Heart left ventricle (tissue), 16 donors: ENCODE measurements around the gene MINK1. TPM values are rescaled to one million over a fixed set of nuclear protein-coding genes. Genes with fewer than 3 reads are reported as not detected.

Experiments used
- ATAC-seq, 4 donors: fragments of 200-7000 bp; cut with Tn5 transposase; one replicate each; pipeline ENCODE4 v1.9.1; 2020 to 2022; ENCODE audit warnings: moderate library complexity in 4 of 4, mild to moderate bottlenecking in 3 of 4, moderate number of reproducible peaks in 1 of 4
- DNase-seq, 5 donors: peaks; one replicate each; pipeline ENCODE4 v3.0.0-alpha.2; 2020
- H3K27ac ChIP-seq, 12 donors: fragments of 200-600 bp; sonication (generic) in 4 of 12; one replicate each; pipeline versions ENCODE4 v1.5.0 to v1.8.0; 2016 to 2022; ENCODE audit warnings: mild to moderate bottlenecking in 2 of 12
- H3K27me3 ChIP-seq, 9 donors: fragments of 200-600 bp; sonication (generic) in 2 of 9; one replicate each; pipeline versions ENCODE4 v1.5.1 to v1.8.0; 2016 to 2022; ENCODE audit warnings: mild to moderate bottlenecking in 3 of 9
- H3K36me3 ChIP-seq, 9 donors: fragments of 200-600 bp; sonication (generic) in 2 of 9; one replicate each; pipeline versions ENCODE4 v1.5.0 to v1.8.0; 2018 to 2022; ENCODE audit warnings: mild to moderate bottlenecking in 2 of 9
- H3K4me1 ChIP-seq, 12 donors: fragments of 200-600 bp; sonication (generic) in 4 of 12; one replicate each; pipeline versions ENCODE4 v1.5.0 to v1.8.0; 2016 to 2022; ENCODE audit warnings: mild to moderate bottlenecking in 3 of 12
- H3K4me3 ChIP-seq, 12 donors: fragments of 200-600 bp; sonication (generic) in 4 of 12; one replicate each; pipeline versions ENCODE4 v1.5.0 to v1.8.0; 2017 to 2022; ENCODE audit warnings: mild to moderate bottlenecking in 9 of 12, moderate library complexity in 4 of 12
- H3K9me3 ChIP-seq, 12 donors: fragments of 200-600 bp; sonication (generic) in 4 of 12; one replicate each; pipeline versions ENCODE4 v1.5.0 to v1.8.0; 2016 to 2022; ENCODE audit warnings: mild to moderate bottlenecking in 1 of 12
- POLR2A ChIP-seq, 2 donors: fragments of 450-650 bp; IDR thresholded peaks; one replicate each; pipeline ENCODE4 v1.6.1; 2017; ENCODE audit warnings: antibody characterized with exemption in 2 of 2, mild to moderate bottlenecking in 2 of 2, moderate library complexity in 2 of 2
- WGBS, 4 donors: extraction: QIAGEN DNeasy Blood & Tissue Kit in 2 of 4; methylation state at CpG; one replicate each; pipeline versions ENCODE4 v1.1.5 to v1.1.7; 2013 to 2018; 5-methylcytosine and 5-hydroxymethylcytosine counted together
- intact Hi-C, 10 donors: fragments of 100-400 bp; cut with DNase I; formaldehyde crosslinking; loops; one replicate each; pipeline versions ENCODE4 v1.11.1 to v1.14.2; 2022
- polyA plus RNA-seq, 2 donors: library from polyadenylated mRNA; stranded (reverse); fragments of 200-250 nt; gene quantifications; one replicate each; pipeline ENCODE4 v1.2.3, GENCODE V29; 2013
- total RNA-seq, 9 donors: library from RNA; depleted of rRNA in 2 of 9; stranded (reverse); fragments of >200 nt in 2 of 9; fragmentation: NEBNext Ultra II Directional in 3 of 9; extraction: Animal tissue kit (Norgen Biotek cat#: 25700) in 3 of 9; gene quantifications; one replicate each; pipeline versions ENCODE4 v1.1.0 to v1.2.4, GENCODE V29; 2016 to 2023
- TF ChIP-seq, protein P1 (sequence below), 12 donors: fragments of 200-600 bp; sonication (generic) in 4 of 12; IDR thresholded peaks; one replicate each; pipeline versions ENCODE4 v1.5.0 to v1.8.0; 2018 to 2022; ENCODE audit warnings: antibody characterized with exemption in 12 of 12, mild to moderate bottlenecking in 5 of 12
- donor health status: ischemic (EF 13 %, LVEDD 7.1; RV severe dilation, severe dysfunction).
- donor health status: healthy with polysubstance abuse.
- donor health status: DM: no; HTN: yes; CAD: no.
- donor health status: DM: no; HTN: no; CAD: no.
- donor health status: ischemic (EF 25% LVEDD 6.9; RV normal size, moderate dysfunction).
- donor health status: ischemic (EF 25% LVEDD 5.7; RV mildly dilated, moderate dysfunction).
- donor health status: healthy.
- donor health status: DM: yes; HTN: yes; CAD: no.
- donor health status: ischemic (EF 35%, LVEDD 5.7; RV mildly dilated, moderate dysfunction).
- donor health status: nonischemic (EF 11% LVEDD 7.7; RV severe dilation, severe dysfunction).
- donor health status: DM: yes; HTN: yes; CAD: no.
- donor health status: PGD.
- donor health status: ischemic (EF 29% LVEDD 5.4; RV normal size, mild dysfunction).
- donor health status: nonischemic (EF 23%, LVEDD 6.1; RV moderate dilation, normal function).

MINK1 gene
- total and polyA plus RNA-seq, 11 donors: 23.1 to 55.8 (median 33.0) TPM

DNA sequence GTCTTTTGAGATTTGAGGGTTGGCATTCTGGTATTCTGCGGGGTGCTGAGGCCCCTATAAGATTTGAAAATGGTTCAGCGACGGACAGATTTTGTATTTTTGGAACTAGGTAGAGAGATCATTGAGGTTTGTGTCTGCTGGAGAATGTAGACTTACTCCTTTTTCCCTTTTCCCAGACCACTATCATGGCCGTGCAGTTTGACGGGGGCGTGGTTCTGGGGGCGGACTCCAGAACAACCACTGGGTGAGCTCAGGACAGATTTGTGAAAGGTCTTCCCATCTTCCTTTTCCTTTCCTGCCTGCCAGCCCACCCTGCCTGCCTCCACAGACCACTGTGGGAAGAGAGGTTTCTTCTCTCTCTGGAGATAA is 36.6 kb upstream of the MINK1 start:
- WGBS, 4 donors: 0 to 2% (median 1%) methylated on average over 7 of the region's 7 CpGs
- Histone ChIP-seq H3K4me1 (peaks cover 0 to 16% (median 7%) of the 10 kb centered on the region in 12 donors), H3K27me3 (no peaks in the 10 kb centered on the region), H3K4me3 (peak overlapping the region; percentile 38 to 99 (median 78)), H3K27ac (peak overlapping the region; percentile 3 to 89 (median 80)), H3K9me3 (no peaks in the 10 kb centered on the region), H3K36me3 (peaks cover 0 to 26% (median 23%) of the 10 kb centered on the region in 9 donors)
- TF ChIP-seq, protein P1, sequence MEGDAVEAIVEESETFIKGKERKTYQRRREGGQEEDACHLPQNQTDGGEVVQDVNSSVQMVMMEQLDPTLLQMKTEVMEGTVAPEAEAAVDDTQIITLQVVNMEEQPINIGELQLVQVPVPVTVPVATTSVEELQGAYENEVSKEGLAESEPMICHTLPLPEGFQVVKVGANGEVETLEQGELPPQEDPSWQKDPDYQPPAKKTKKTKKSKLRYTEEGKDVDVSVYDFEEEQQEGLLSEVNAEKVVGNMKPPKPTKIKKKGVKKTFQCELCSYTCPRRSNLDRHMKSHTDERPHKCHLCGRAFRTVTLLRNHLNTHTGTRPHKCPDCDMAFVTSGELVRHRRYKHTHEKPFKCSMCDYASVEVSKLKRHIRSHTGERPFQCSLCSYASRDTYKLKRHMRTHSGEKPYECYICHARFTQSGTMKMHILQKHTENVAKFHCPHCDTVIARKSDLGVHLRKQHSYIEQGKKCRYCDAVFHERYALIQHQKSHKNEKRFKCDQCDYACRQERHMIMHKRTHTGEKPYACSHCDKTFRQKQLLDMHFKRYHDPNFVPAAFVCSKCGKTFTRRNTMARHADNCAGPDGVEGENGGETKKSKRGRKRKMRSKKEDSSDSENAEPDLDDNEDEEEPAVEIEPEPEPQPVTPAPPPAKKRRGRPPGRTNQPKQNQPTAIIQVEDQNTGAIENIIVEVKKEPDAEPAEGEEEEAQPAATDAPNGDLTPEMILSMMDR (IDR thresholded peaks at IDR 0.05): no peak
- no peak for TF ChIP-seq POLR2A (IDR thresholded peaks at IDR 0.05)
- DNase-seq (peak in 1 of 5 donors; percentile 57), ATAC-seq (peak in 2 of 4 donors; percentile 36 to 66)
- intact Hi-C loops: loop anchor here in 2 of 10 donors (5.0 kb wide), 2 partner anchors 36 to 41 kb away; partner anchors contain the start of gene MINK1 (in 1 of the 2)

DNA sequence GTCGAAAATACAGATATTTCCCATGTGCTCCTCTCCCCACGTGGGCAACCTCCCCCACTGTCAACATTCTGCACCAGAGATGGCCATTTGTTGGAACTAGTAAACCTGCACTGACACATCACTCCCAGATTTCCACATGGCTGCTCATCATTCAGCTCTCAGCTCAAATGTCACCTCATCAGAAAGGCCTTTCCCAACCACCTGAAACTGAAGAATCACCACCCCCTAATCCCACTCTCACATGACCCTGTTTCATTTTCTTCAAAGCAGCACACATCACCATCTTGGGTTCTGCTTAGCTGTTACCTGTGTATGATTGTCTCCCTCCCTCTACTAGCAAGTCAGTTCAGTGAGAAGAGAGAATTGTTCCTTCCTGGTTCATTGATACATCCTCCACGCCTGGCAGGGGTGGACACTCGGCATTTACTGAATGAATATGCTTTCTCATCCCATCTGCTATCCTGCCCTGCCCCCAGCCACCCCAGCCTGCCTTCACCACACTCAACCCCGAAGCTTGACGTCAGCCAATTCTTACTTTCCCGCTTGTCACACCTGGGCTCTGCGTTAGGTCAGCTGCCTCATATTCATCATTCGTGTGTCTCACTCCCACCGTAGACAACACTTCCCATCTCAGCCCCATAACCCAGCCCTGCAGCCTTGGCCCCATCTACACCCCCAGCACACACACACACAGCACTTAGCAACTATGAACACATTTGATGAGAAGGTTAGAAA is 32.5 kb upstream of the MINK1 start:
- WGBS, 4 donors: 76 to 88% (median 87%) methylated on average over 10 of the region's 10 CpGs
- no peak overlapping the region for H3K4me3 ChIP-seq
- no peak overlapping the region for H3K27ac ChIP-seq
- intact Hi-C loops: no loop called here
- TF ChIP-seq, protein P1 (IDR thresholded peaks at IDR 0.05): no peak
- TF ChIP-seq POLR2A (IDR thresholded peaks at IDR 0.05): no peak
- no peaks in the 10 kb centered on the region for H3K27me3 ChIP-seq
- H3K4me1 ChIP-seq: peaks cover 0 to 13% (median 7%) of the 10 kb centered on the region in 12 donors
- DNase-seq (peak in 1 of 5 donors; percentile 14), ATAC-seq (no peak)
- no peaks in the 10 kb centered on the region for H3K9me3 ChIP-seq
- H3K36me3 ChIP-seq: peaks cover 0 to 26% (median 23%) of the 10 kb centered on the region in 9 donors

DNA sequence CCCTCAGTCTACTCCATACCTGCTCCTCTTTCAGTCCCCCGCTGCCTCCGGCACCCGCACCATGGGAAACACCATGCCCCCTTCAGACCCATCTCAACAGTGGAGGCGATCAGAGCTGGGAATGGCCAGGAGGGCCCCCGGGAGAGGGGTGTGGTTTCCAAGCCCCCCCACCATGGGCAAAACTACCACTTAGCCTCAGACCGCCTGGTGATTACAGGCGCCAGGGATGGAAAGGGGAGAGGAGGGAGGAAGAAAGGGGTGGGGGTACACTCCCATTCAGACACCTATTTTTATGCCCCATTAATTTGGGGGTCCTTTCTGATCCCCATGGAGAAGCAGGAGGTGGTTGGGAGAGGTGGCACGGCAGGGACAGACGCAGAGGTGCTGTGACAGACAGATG is 30.9 kb upstream of the MINK1 start, which contains the start of gene C17orf114:
TSS of gene C17orf114 (minus strand) at position 101 of the 400 bp plus-strand sequence.
- 78 to 86% (median 81%) methylated on average over 9 of the region's 9 CpGs for WGBS, 4 donors
- Histone ChIP-seq H3K36me3 (peaks cover 0 to 25% (median 21%) of the 10 kb centered on the region in 9 donors), H3K4me1 (peaks cover 0 to 11% (median 6%) of the 10 kb centered on the region in 12 donors), H3K4me3 (no peak within 1 kb of the TSS), H3K27ac (no peak within 1 kb of the TSS), H3K27me3 (no peaks in the 10 kb centered on the region), H3K9me3 (no peaks in the 10 kb centered on the region)
- intact Hi-C loops: no loop called here
- TF ChIP-seq, protein P1 (IDR thresholded peaks at IDR 0.05): no peak
- no peak for TF ChIP-seq POLR2A (IDR thresholded peaks at IDR 0.05)
- DNase-seq (peak in 1 of 5 donors; percentile 24), ATAC-seq (no peak)

DNA sequence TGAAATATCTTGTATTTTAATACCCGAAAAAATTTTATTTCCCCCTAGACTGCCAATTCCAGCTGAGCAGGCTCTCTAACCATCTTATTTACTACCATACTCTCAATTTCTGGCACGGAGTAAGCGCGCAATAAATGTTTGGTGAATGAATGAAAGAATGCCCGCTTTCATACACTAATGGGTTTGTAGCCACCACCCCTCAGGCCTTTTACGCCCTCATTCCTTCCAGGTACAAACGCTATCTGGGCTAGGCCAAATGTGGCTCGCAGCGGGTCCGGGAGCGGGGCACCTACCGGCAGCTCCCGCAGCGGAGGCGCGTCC is 26.7 kb upstream of the MINK1 start:
- H3K4me3 ChIP-seq: peak overlapping the region; percentile 41 to 100 (median 86)
- WGBS, 4 donors: 4 to 7% (median 5%) methylated on average over 14 to 16 of the region's 16 CpGs
- H3K27me3 ChIP-seq: no peaks in the 10 kb centered on the region
- ATAC-seq (no peak), DNase-seq (no peak)
- TF ChIP-seq, protein P1 (IDR thresholded peaks at IDR 0.05): no peak
- TF ChIP-seq POLR2A (IDR thresholded peaks at IDR 0.05): no peak
- peaks cover 0 to 24% (median 9%) of the 10 kb centered on the region in 9 donors for H3K36me3 ChIP-seq
- intact Hi-C loops: loop anchor here in 2 of 10 donors (2.0 to 5.0 kb wide), 2 partner anchors 26 to 76 kb away; partner anchors contain the start of gene MINK1 (in 1 of the 2)
- H3K9me3 ChIP-seq: no peaks in the 10 kb centered on the region
- peak overlapping the region in 7 of 12 donors; percentile 49 to 92 (median 73) for H3K27ac ChIP-seq
- peaks cover 6 to 27% (median 16%) of the 10 kb centered on the region in 12 donors for H3K4me1 ChIP-seq
